ENCODE measurements around the gene SMARCD3.
A peak's percentile ranks its signal among the peaks of the same experiment; 100 is the strongest.

SMARCD3 gene

GRCh38 chr7:151250181-151251132, 2.0 kb upstream of the SMARCD3 start:
- intact Hi-C loops (cut with DNase I) = no loop called here
- peak in 2 of 10 donors; percentile 49 to 50 for DNase-seq

GRCh38 chr7:151249732-151250072, 1.2 kb upstream of the SMARCD3 start:
- intact Hi-C loops (cut with DNase I) = loop anchor here (5.0 kb wide), 1 partner anchor 127 kb away; no protein-coding TSS in a partner anchor
- peak in 3 of 10 donors; percentile 57 to 84 (median 70) for DNase-seq

- intact Hi-C loops (cut with DNase I) = loop anchor here (5.0 kb wide), 1 partner anchor 127 kb away; no protein-coding TSS in a partner anchor
- DNase-seq = peak in 6 of 10 donors; percentile 48 to 92 (median 76)
These were observed 689 bp upstream of the SMARCD3 start for GRCh38 chr7:151249034-151249731.

DNA sequence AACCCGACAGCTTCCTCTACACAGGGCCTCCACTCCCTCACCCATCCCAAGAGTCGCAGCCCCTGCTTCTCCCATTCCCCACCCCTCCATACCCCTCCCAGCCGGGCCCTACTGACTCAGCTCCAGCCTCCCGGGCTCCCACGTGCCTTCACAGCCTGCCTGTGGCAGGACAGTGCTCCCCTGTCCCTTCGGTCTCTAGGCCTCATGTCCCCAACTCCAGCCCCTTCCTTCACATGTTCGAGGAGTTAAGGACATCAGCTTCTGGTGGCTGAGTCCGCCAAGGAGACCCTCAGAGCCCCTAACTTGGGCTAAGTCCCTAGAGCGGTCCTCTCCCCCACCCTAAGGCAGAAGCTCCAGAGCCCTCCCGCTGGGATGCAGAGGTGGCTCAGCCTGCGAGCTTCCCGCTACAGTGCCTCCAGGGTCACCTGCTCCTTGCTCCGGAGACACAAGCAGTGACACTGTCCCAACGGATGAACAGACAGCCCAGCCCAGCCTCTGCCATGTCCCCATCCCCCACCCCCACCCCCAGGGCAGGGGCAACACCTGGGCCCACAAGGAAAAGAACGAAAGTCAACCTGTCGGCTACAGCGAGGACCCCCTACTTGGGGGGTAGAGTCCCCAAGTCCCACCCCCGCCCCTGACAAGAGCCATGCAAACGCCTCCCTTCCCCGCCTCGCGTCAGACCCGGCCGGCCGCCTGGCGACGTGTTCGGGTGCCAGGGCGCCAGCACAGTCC, 716 bp downstream of the SMARCD3 start:
- DNase-seq = peak in 2 of 10 donors; percentile 63 to 69

GRCh38 chr7:151246851-151247580, 1.5 kb downstream of the SMARCD3 start:
- peak in 3 of 10 donors; percentile 16 to 74 (median 44) for DNase-seq
- intact Hi-C loops (cut with DNase I) = loop anchor here (5.0 kb wide), 1 partner anchor 125 kb away; no protein-coding TSS in a partner anchor

More for the DNA sequence above, 716 bp downstream of the SMARCD3 start:
- intact Hi-C loops (cut with DNase I) = loop anchor here (5.0 kb wide), 1 partner anchor 125 kb away; no protein-coding TSS in a partner anchor

- intact Hi-C loops (cut with DNase I) = loop anchor here (5.0 kb wide), 1 partner anchor 124 kb away; no protein-coding TSS in a partner anchor
- peak in 3 of 10 donors; percentile 21 to 71 (median 40) for DNase-seq
These were observed 2.2 kb downstream of the SMARCD3 start for GRCh38 chr7:151246102-151246850.

DNA sequence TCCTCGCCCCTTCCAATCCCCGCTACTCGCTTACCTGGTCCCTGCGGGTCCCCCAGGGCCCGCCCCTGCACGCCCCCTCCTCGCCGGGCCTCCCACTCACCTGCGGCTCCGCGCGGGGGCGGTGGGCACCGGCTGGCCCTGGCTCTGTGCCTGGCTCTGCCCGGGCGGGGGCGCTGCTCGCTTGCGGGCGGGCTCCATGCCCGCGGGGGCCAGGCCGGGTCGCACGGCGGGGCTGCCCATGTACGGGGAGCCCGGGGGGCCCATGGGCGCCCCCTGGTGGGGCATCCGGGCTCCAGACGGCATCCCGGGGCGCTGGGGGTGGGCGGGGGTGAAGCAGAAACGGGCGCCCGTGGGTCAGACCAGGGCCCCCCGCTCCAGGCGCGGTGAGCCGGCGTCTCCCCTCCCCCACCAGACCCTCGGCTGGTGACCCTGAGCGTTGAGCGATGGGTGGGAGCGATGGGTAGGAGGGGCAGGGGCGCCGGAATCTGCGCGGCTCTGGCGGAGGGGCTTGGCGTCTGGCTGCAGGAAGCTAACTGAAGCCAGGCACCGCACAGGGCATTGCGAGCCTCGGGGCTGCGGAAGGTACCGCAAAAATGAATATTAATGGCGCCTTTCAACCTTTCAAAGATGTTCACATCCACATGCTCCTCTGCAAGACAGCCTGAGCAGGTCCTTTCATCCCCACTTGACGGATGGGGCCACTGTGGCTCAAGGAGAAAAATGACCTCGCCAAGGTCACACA, 3.0 kb downstream of the SMARCD3 start:
- peak in 4 of 10 donors; percentile 26 to 86 (median 58) for DNase-seq
- intact Hi-C loops (cut with DNase I) = loop anchor here (2.0 to 5.0 kb wide), 2 partner anchors 57 to 123 kb away; no protein-coding TSS in a partner anchor

DNA sequence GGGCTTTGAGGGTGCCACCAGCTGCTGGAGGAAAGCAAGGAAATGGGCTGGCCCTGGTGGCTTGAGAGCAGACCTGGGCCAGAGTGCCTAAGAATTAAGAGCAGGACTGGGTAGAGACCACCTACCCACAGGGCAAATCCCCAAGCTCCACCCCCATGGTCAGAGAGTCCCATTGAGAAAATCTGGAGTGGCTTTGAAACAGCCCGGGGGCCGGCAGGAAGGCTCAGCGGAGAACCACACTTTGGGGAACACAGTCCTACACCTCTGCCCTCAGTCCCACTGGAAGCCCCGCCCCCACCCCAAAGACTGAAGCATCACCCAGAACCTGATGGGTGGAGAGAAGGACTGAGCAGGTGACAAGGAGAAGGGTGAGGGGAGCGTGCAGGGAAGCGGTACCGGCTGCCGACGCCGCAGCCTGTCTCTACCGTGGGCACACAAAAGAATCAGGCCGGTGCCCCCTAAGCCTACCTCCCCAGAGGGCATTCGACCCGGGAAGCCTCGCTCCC, 3.6 kb downstream of the SMARCD3 start:
- intact Hi-C loops (cut with DNase I) = loop anchor here (2.0 to 5.0 kb wide), 2 partner anchors 58 to 123 kb away; no protein-coding TSS in a partner anchor
- DNase-seq = peak in 2 of 10 donors; percentile 21 to 65

DNA sequence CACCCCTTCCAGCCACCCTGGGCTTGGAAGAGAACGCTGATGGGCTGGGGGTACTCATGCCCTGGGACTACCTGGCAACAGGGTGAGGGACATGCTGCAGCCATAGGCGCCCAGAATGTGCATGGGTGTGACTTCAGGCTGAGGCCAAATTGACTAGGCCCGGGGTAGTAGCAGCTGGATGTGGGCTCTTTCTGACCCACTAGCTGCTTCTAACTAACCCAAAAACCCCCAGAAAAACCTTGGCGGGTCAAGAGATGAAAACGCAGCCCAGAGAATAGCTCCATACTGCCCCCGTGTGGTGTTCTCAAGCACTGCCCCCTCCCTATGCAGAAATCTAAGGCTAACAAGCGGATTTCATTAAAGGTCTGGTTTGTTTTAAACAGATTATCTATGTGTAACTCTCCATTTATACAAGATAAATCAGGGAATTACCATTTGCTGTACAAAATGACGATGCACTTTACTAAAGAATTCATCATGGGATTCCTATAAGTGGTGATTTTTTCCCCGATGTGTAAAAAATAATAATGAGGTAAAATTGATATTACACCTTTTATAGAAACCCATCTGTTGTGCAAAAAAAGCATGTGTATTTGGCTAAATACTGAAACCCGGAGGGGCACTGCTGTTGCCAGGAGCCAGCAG, 4.2 kb downstream of the SMARCD3 start:
- DNase-seq = peak in 4 of 10 donors; percentile 37 to 68 (median 56)
- intact Hi-C loops (cut with DNase I) = loop anchor here (2.0 kb wide), 1 partner anchor 58 kb away; no protein-coding TSS in a partner anchor

DNA sequence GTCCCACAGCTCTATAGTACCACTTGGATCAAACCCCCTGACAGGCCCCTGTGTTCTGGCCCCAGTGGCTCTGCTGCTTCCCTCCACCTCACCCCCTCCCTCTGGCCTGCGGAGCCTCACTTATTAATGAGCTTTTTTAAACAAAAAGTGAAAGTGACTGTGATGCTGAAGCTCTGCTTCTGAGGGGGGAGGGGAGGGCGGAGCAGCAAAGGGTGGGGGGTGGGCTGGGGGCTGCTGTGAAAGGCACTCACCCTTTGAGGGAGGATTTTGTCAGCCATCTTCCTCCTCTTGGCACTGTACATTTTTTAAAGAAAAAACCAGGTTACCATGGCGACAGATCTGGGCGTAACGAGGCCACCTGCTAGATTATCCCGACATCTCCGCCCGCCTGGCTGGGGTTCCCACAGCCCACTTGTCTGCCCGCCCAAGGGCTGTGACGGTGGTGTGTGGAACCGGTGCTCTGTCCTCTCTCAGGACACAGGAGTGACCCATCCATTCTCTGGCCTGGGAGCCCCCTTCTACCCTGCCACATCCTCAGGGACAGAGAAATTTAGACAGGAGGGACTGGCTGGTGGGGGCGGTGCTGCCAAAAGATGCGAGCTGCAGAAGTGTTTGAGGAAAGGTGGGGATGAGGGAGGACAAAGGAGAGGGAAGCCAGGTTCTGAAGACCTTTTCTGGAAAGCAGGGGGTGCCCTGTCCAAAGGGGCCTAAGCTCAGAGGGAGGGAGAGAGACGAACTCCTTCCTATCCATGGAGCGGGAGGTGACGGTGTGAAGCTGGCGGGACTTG, 4.9 kb downstream of the SMARCD3 start:
- DNase-seq = peak in 3 of 10 donors; percentile 45 to 86 (median 83)
- intact Hi-C loops (cut with DNase I) = loop anchor here (2.0 kb wide), 1 partner anchor 59 kb away; no protein-coding TSS in a partner anchor

DNA sequence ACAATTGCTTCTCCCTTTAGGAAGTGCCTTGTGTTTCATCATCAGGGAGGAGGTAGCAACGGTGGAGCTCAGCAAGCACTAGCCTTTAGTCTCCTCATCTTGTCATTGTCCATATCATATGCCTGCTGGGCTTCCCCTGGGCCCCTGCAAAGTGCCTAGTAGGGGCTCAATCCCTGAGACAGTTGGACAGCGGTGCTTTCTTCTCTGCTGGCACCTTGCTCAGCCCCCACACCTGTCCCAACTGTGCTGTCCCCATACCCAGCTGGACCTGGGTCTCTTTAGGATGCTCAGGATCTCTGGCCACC, 5.5 kb downstream of the SMARCD3 start:
- peak in 1 of 10 donors; percentile 29 for DNase-seq
- intact Hi-C loops (cut with DNase I) = no loop called here

- intact Hi-C loops (cut with DNase I) = no loop called here
- DNase-seq = peak in 1 of 10 donors; percentile 19
These were observed 6.1 kb downstream of the SMARCD3 start for GRCh38 chr7:151242159-151243044.

GRCh38 chr7:151241755-151242096, 6.8 kb downstream of the SMARCD3 start:
- intact Hi-C loops (cut with DNase I) = no loop called here
- peak in 1 of 10 donors; percentile 14 for DNase-seq

DNA sequence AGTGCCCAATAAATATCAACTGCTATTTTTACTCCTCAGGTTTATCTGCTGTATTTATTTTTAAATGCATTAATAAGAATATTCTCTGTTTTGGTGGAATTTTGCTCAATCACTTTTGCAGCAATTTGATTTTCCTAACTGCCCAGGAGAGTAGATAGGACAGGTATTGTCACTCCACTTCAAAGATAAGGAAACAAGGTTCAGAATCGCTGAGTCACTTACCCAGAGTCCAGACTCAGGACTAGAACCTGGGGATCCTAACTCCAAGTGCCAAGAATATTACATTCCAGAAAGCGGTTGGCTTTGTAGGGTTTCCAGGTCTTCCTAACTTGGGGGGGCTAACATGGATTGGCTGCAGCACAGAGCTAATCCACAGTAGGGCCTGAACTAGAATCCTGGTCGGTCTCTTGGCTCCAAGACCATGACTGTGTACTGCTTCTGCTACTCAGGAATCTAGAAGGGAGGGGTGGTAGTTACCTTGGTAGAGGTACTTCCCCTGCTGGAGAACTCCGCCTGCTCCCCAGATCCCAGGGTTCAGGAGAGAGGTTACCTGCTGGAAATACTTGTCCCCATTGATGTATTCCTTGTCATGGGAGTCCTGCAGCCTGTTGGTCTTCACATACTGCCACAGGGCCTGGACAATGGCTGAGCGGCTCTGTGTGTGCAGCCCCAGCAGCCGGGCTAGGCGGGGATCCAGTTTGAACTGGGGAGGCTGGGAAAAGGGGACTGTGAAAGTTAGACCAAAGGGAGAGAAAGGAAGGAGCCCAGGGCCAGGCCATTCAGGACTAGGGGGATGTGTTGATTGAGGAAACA, 7.3 kb downstream of the SMARCD3 start:
- intact Hi-C loops (cut with DNase I) = no loop called here
- DNase-seq = no peak

GRCh38 chr7:151240536-151240935, 8.0 kb downstream of the SMARCD3 start:
- intact Hi-C loops (cut with DNase I) = no loop called here

More at GRCh38 chr7:151240536-151240935, 8.0 kb downstream of the SMARCD3 start:
- DNase-seq = peak in 2 of 10 donors; percentile 9 to 37

All from posterior cingulate gyrus (tissue), 11 donors.